Embryonic facial prominence (tissue), 1 donor: Measurements from ENCODE around the gene KLRC4.
"Not testable (repeated sequence)": the region's sequence is repeated elsewhere in the genome, so short reads cannot be mapped to it uniquely, and the experiment has no call there.

Source experiments
- DNase-seq: peaks from one replicate; pipeline ENCODE4 v3.0.0-alpha.2; 2016; ENCODE audit errors: extremely low spot score

KLRC4 gene

DNA sequence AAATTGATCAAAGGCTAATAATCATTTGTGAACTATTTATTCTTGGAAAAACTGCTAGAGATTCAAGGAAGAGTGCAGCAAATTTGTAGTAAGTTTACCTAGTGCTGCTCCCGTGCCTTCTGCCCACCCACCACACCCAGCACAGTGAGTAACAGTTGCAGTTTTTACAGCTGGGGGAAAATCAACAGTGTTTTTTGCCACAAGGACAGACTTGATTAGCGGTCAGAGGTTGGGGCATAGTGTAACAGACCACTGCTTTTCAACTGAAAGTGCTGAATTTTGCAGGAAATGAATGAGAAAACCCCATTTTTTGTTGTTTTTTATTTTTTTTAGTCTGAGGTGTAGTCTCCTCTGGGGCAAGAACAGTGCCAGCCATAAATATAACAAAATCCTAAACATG, 12.3 kb downstream of the KLRC4 start:
- no peak for DNase-seq

DNA sequence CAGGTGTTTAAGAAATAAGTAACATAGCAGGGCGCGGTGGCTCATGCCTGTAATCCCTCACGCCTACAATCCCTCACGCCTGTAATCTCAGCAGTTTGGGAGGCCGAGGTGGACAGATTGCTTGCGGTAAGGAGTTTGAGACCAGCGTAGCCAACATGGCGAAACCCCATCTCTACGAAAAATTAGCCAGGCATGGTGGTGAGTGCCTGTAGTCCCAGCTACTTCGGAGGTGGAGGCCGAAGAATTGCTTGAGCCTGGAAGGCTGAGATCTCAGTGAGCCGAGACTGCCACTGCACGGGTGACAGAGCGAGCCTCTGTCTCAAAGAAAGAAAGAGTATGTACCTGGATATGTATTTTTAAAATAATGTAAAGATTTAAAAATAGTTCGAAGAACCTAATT, 13.4 kb downstream of the KLRC4 start:
- DNase-seq: not testable (repeated sequence)

DNA sequence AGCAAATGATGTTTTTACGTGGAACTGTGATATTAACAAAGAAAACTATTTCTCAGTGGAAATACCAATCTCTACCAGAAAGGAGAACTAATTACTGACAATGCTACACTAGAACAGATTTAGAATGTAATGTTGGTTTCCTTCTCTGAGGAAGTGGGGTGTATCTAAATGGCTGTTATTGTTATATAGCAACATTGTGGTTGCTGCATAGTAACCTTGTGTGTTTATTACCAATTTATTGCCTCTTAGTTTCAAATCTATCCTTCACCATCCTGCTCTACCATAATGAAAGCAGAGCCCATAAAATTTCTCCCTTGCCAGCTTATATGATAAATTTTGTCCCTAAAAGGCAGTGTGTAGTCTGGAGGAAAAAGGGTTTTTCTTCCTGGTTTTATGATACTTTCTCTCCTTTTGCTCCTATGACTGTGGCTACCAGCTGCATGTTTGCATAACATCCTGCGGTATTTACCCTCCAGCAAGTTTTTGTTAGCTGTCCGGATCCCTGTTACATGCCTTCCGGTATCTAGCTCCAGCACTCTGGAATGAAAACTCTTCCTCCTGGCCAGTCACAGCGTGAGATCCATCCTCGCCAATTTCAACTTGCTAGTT, 14.1 kb downstream of the KLRC4 start:
- DNase-seq: no peak

DNA sequence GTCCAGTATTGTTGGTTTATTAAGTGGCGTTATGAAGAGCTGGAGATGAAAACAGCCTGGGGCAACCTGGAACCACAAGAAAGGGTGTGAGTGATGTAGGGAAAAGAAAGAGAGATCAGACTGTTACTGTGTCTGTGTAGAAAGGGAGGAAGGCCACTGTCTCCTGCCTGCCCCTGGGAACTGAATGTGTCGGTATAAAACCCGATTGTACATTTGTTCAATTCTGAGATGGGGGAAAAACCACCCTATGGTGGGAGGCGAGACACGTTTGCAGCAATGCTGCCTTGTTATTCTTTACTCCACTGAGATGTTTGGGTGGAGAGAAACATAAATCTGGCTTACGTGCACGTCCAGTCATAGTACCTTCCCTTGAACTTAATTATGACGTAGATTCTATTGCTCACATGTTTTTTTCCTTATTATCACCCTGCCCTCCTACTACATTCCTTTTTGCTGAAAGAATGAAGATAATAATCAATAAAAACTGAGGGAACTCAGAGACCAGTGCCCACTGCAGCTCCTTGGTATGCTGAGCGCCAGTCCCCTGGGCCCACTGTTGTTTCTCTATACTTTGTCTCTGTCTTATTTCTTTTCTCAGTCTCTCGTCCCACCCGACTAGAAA, 14.9 kb downstream of the KLRC4 start:
- not testable (repeated sequence) for DNase-seq

DNA sequence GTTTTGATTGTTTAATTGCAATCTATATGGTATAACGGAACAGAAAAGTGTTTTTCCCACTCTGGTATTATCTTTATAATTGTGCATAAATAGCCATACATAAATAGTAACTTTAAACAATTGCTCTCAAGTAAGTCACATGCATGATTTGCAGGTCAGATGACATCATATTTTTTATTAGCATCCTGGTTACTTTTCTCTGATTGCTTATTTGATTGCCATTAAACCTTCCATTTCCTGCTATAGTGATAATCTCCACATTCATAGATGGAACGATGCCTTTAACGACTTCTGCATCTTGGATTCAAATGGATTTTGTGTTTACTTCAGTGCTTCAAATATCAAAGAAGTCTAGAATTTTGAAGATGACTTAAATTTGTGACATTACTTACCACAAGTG, 16.3 kb downstream of the KLRC4 start:
- no peak for DNase-seq

DNA sequence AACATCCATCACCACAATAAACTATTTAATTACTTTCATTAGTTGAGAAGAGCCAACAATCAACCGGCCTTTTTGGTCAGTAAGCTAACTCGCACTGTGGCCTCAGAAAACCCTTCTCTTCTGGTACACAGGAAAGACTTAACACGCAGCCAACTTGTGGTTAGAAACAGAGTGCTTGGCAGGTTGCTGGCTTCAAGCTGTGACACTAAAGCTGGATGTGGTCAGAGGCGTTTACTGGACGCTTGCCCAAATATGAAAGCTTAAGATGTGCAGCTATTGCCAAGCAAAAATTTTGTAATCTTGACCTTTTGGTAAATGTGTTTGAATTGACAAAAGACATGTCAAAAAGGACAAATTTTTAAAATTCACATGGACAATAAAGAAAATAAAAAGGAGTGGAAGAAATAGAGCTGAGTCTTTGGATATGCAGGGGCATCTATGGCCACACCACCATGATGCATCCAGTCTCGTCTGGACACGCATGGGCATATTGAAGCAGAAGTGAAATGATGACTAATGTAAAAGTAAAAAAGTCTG, 17.1 kb downstream of the KLRC4 start:
- no peak for DNase-seq

DNA sequence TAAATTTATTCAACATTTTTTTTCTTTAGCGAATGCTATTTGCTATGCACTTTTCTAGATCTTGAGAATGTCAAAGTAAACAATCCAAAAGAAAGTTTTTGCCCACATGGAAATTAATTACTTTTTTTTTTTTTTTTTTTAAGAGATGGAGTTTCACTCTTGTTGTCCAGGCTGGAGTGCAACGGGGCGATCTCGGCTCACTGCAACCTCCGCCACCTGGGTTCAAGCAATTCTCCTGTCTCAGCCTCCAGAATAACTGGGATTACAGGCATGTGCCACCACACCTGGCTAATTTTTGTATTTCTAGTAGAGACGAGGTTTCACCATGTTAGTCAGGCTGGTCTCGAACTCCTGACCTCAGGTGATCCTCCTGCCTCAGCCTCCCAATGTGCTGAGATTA, 18.6 kb downstream of the KLRC4 start:
- DNase-seq: not testable (repeated sequence)

DNA sequence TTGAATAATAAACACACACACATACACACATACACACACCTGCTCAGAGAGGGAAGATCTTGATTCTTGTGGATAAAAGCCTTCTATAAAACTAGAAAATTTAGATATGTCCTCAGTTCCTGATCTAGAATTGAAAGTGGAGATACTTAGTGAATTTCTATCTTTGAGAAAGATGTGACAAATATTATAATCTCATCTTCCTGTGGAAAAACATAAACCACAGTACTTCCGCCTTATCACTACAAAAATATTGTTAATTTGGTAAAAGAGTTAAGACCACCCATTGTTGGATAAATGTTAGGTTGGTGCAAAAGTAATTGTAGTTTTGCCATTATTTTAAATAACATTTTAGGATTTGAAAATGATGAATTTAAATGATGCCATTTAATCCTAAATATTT, 19.7 kb downstream of the KLRC4 start, which contains the start of gene KLRK1:
Gene KLRK1, minus strand, starts transcription at position 138 of the 400 bp plus-strand sequence. CDS start 1,231 bp downstream, outside the sequence.
- no peak for DNase-seq

DNA sequence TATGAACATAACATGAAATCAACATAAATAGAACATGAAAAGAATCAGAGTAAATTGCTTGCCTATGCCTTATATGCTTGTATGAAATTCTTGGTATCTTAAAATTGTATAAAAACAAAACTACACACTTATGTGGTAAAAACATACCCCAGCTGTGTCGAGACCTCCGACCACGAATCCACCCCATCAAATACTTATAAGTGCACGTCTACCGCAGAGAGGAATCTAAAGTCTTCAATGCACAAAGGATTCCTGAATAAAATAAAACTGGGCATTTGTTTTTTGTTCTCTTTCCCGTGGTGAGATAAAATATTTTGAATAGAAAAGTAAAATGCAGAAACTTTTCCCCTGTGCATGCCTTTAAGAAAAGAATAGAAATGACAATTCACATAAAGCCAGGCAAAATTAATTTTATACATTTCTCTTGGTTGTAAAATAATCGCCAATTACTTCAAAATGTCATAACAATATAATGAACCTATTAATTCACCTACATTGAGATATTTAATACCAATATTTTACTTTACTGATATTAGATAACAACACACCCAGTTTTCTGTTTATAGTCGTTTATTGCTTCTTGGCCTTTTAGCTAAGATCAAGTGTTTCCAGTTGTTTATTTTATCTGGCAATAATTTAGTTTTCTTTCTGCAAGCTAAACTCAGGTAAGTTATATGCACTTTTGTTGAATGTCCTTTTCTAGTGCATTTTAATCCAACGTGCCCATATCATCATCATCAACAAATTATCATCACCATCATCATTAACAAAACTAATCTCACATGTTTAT, 20.7 kb downstream of the KLRC4 start:
- no peak for DNase-seq

DNA sequence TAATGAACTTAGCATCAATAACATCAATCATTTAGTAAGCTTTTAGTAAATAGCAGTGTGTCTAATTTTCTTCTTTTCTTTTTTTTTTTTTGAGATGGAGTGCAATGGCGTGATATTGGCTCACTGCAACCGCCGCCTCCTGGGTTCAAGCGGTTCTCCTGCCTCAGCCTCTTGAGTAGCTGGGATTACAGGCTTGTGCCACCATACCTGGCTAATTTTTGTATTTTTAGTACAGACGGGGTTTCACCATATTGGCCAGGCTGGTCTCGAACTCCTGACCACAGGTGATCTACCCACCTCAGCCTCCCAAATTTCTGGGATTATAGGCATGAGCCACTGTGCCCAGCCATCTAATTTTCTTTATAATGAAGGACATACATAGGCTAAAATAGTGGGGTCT, 22.1 kb downstream of the KLRC4 start:
- DNase-seq: not testable (repeated sequence)

DNA sequence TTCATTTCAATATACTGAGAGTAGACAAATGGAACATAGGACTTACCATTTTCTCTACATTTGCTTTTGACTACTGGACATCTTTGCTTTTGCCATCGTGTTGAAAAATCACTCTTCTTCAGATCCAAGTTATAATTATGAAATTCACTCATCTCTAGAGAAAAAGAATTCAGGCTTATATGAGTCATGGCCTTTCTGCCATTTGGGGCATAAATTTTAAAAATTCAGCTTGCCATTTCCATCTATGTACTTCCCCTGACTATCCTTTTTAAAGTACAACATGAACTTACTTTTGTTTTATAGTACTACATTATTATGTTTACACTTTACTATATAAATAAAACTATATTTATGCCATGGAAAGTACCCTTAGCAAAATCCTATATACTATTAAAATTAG, 22.7 kb downstream of the KLRC4 start:
- no peak for DNase-seq

DNA sequence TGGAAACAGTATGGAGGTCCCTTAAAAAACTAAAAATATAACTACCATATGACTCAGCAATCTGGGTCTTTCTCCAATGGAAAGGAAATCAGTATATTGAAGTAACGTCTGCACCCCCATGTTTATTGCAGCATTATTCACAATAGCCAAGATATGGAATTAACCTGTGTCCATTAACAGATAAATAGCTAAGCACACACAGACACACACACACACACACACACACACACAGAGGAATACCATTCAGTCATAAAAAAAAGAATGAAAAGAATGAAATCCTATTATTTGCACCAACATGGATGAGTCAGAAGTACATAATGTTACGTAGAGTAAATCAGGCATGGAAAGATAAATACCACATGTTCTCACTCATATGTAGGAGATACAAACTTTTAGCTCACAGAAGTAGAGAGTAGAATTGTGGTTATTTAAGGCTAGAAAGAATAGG, 24.4 kb downstream of the KLRC4 start:
- no peak for DNase-seq

DNA sequence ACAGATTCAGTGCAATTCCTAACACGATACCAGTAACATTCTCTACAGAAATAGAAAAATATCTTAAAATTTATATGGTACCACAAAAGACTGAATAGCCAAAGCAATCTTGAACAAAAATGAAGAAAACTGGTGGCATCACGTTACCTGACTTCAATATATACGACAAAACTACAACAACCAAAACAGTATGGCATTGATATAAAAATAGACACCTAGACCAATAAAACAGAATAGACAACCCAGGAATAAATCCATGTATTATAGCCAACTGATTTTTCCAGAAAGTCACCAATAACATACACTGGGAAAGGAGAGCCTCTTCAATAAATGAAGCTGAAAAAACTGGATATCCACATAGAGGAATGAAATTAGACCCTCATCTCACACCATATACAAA, 25.4 kb downstream of the KLRC4 start:
- no peak for DNase-seq

DNA sequence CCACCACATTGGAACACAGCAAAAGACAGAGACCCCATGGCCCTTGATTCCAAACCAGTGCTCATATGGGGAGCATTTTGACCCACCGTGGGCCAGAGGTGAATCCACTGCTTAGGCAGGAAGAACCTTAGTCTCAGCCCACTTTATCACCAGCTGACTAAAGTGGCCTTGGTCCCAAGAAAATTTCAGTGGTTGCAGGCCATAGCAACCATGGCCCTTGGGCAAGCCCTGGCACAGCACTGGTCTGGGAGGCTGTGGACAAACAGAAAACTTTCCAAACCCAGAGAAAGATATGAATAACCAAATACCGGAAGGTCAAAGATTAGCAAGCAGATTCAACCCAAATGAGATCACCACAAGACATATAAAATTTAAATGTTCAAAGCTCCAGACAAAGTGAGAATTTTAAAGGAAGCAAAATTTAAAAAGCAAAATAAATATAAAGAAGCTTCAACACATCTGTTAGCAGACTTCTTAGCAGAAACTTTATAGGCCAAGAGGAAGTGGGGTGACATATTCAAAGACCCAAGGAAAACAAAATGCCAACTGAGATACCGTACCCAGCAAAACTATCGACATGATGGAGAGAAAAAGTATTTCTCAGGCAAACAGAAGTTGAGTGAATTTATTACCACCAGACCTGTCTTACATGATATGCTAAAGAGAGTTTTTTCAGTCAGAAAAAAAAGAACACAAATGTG, 27.5 kb downstream of the KLRC4 start:
- DNase-seq: no peak

DNA sequence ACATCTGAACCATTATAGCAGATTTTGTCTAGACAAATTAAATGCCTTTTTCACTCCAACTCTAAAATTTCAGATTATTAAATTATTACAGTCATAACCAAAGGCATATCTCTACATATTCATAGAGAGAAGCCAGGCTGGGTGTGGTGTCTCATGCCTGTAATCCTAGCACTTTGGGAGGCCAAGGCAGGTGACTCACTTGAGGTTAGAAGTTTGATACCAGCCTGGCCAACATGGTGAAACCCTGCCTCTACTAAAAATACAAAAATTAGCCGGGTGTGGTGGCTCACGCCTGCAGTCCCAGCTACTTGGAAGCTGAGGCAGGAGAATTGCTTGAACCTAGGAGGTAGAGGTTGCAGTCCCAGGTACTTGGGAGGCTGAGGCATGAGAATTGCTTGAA, 30.8 kb downstream of the KLRC4 start:
- not testable (repeated sequence) for DNase-seq

DNA sequence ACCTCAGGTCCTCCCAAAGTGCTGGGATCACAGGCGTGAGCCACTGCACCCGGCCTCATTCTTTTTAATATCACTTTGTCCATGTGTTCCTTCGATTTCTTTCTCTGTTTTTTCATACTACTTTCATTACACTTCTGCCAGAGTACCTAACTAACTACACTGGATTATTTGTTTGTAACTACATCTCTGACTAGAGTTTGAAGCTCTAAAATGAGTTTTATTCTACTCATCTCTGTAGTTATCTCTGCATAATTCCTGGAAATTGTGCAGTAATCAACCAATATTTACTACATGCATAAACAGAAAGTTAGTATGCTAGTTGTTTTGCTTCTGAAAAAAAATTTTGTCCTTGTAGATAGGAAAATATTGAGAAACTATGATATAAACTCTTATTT, 34.9 kb downstream of the KLRC4 start:
- DNase-seq: no peak

DNA sequence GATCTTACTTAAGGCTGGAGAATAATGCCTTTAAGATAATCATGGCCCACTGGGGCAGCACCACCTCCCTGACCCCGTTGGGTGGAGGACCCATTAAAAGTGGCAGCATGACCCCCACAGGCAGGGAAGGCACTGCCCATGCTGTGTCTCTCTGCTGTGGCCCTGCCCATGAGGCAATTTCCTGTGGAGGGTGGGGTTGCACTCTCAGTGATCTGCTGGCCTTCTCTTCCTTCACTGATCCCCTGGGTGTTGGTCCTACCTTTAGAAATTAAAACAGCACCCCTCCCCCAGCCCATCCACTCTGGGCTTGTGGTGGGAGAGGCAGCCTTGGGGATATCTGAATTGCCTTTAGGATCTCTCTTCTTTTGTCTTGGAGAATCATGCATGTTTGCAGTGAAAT, 37.0 kb downstream of the KLRC4 start:
- DNase-seq: no peak

DNA sequence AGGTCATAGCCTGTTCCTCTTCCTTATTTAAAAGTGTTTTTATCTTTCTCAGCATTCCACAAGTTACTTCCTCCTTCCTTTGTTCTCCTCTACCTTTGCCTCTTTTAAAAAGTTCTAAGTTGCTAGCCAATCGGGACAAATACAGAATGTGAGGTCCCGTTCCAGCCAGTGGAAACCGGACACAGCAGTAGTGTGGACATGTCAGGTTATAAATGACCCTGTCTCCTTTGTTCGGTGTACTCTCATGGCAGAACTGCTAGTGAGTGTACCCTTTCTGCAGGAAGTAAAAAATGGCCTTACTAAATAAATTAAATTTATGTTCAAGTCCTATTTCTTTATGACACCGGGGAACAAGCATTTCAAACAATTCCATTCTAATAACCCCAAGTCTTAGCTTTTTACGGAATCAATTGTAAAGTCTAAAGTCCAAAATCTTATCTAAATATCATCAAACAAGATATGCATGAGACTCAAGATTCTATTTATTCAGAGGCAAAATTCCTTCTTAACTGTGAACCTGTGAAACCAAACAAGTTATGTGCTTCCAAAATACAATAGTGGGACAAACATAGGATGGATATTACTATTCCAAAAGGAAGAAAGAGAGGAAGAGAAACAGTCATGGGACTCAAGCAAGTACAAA, 37.5 kb downstream of the KLRC4 start:
- DNase-seq: not testable (repeated sequence)

DNA sequence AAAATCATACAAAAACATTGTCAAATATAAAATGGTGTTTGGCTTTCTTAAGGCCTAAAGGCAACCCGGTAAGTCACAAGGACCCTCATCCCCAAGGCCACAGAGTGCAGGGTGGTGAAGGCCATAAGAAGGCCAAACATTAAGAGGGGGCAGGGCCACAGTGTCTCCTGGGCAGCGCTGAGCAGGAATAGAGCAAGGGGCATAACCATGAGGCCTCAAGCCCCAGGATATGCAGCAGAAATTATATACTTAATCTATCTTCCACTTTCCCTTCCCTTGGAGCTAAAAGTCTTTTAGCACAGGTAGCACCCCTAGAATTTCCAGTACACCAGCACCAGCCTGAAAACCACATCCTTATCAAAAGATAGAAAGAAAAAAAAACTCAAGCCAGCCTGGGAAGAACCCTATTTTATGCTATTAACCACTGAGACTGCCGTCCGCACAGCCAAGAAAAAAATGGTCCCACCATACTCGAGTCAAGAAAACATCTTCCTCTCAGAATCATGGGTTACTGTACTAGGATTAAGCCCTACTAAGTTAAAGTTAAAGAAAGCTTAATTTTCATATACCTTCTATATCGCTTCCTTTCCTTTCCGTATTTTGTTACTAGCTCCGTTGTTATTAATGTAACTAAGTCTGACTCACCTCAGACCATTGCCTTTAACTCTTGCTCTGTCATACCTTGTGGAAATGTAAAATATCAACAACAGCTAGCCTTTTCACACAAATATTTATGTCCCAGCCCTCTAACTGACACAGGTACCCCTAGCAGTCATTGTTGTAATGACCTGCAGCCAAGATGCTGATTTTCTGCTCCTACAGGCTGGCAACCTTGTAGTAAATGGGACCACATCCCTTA, 39.8 kb downstream of the KLRC4 start:
- no peak for DNase-seq
